Thyroid gland (tissue), 4 donors: Measurements from ENCODE around the gene CERS4.

Source experiments
- CTCF ChIP-seq, 6 experiments: fragments of 200-600 bp in 3 of 6; fragments of 450-650 bp in 3 of 6; sonication (generic) in 3 of 6; IDR thresholded peaks; one replicate each; pipeline ENCODE4 v1.5.1; 2016 to 2019; ENCODE audit warnings: antibody characterized with exemption in 6 of 6, mild to moderate bottlenecking in 2 of 6, inconsistent platforms in 1 of 6, moderate library complexity in 1 of 6
- POLR2A ChIP-seq, 2 donors: fragments of 450-650 bp; IDR thresholded peaks; one replicate each; pipeline ENCODE4 v1.6.1; 2017; ENCODE audit warnings: antibody characterized with exemption in 2 of 2, mild to moderate bottlenecking in 2 of 2, moderate library complexity in 1 of 2

GRCh38 chr19:8242211-8242821 lies 33.1 kb downstream of the CERS4 start:
- TF ChIP-seq CTCF (IDR thresholded peaks at IDR 0.05) (no peak), POLR2A (IDR thresholded peaks at IDR 0.05) (no peak)
